ENCODE results near the gene CCDC175. TPM values are rescaled to one million over a fixed set of nuclear protein-coding genes. Genes with fewer than 3 reads are reported as not detected.

Gene CCDC175
- total and polyA plus RNA-seq, 4 donors = not detected

- H3K9ac ChIP-seq (ENCODE audit: low read depth in 1 of 2, low read length in 2 of 2) = no peak overlapping the region
- no peak overlapping the region for H3K27ac ChIP-seq (ENCODE audit: low read depth in 1 of 2, low read length in 2 of 2)
- no peaks in the 10 kb centered on the region for H3K27me3 ChIP-seq (ENCODE audit: control insufficient read depth in 4 of 4, insufficient read depth in 4 of 4, low read length in 3 of 4)
- H3K36me3 ChIP-seq (ENCODE audit: control insufficient read depth in 4 of 4, insufficient read depth in 3 of 4, low read depth in 1 of 4, low read length in 3 of 4) = no peaks in the 10 kb centered on the region
- DNase-seq (ENCODE audit: low spot score) = no peak
- peaks cover 0 to 4% (median 1%) of the 10 kb centered on the region in 4 donors for H3K9me3 ChIP-seq (ENCODE audit: control insufficient read depth in 4 of 4, low read length in 3 of 4)
- no peak overlapping the region for H3K4me3 ChIP-seq (ENCODE audit: low read depth in 1 of 3, low read length in 3 of 3)
- TF ChIP-seq YY1 (IDR thresholded peaks at IDR 0.05) = no peak
- TF ChIP-seq TAF1 (conservative IDR thresholded peaks at IDR 0.05) = no peak
- no peak for TF ChIP-seq REST (IDR thresholded peaks at IDR 0.05)
- no peak for TF ChIP-seq RXRA (IDR thresholded peaks at IDR 0.05)
- no peak for TF ChIP-seq RAD21 (IDR thresholded peaks at IDR 0.05)
- TF ChIP-seq HNF4G (IDR thresholded peaks at IDR 0.05) = no peak
- no peak for TF ChIP-seq SP1 (IDR thresholded peaks at IDR 0.05)
- TF ChIP-seq NR2F2 (IDR thresholded peaks at IDR 0.05) = no peak
- TF ChIP-seq HNF4A (conservative IDR thresholded peaks at IDR 0.05) = no peak
- no peak for TF ChIP-seq MAX (IDR thresholded peaks at IDR 0.05)
- TF ChIP-seq JUND (IDR thresholded peaks at IDR 0.05) = no peak
- no peak for TF ChIP-seq CTCF (IDR thresholded peaks at IDR 0.05; ENCODE audit: low read depth, low read length, missing input control)
- TF ChIP-seq ZBTB33 (IDR thresholded peaks at IDR 0.05) = no peak
- TF ChIP-seq EGR1 (IDR thresholded peaks at IDR 0.05; ENCODE audit: low read depth in 2 of 2) = no peak
- no peak for TF ChIP-seq ATF3 (IDR thresholded peaks at IDR 0.05)
- no peaks in the 10 kb centered on the region for H3K4me1 ChIP-seq (ENCODE audit: control insufficient read depth in 4 of 4, insufficient read depth in 4 of 4, low read length in 3 of 4)
Measured at GRCh38 chr14:59530349-59530748, 46.3 kb downstream of the CCDC175 start.

- Histone ChIP-seq H3K27ac (ENCODE audit: low read depth in 1 of 2, low read length in 2 of 2) (no peak overlapping the region), H3K9ac (ENCODE audit: low read depth in 1 of 2, low read length in 2 of 2) (no peak overlapping the region), H3K27me3 (ENCODE audit: control insufficient read depth in 4 of 4, insufficient read depth in 4 of 4, low read length in 3 of 4) (no peaks in the 10 kb centered on the region), H3K4me3 (ENCODE audit: low read depth in 1 of 3, low read length in 3 of 3) (no peak overlapping the region), H3K36me3 (ENCODE audit: control insufficient read depth in 4 of 4, insufficient read depth in 3 of 4, low read depth in 1 of 4, low read length in 3 of 4) (no peaks in the 10 kb centered on the region), H3K9me3 (ENCODE audit: control insufficient read depth in 4 of 4, low read length in 3 of 4) (peaks cover 0 to 4% (median 1%) of the 10 kb centered on the region in 4 donors), H3K4me1 (ENCODE audit: control insufficient read depth in 4 of 4, insufficient read depth in 4 of 4, low read length in 3 of 4) (no peaks in the 10 kb centered on the region)
- no peak for TF ChIP-seq ATF3 (IDR thresholded peaks at IDR 0.05)
- TF ChIP-seq ZBTB33 (IDR thresholded peaks at IDR 0.05) = no peak
- 77% methylated on average over 2 of the region's 2 CpGs for WGBS
- no peak for DNase-seq (ENCODE audit: low spot score)
Measured at GRCh38 chr14:59529189-59529588, 47.4 kb downstream of the CCDC175 start.
